ENCODE data around the gene KIAA0040. TPM values are rescaled to one million over a fixed set of nuclear protein-coding genes. Genes with fewer than 3 reads are reported as not detected.

Gene KIAA0040
- total RNA-seq, 6 donors from 2014 or later = 23.0 to 58.7 (median 36.1) TPM

- TF ChIP-seq POLR2AphosphoS5 (IDR thresholded peaks at IDR 0.05) (no peak), POLR2A (IDR thresholded peaks at IDR 0.05) (no peak), EP300 (IDR thresholded peaks at IDR 0.05) (no peak), CTCF (IDR thresholded peaks at IDR 0.05) (no peak)
- DNase-seq = no peak
- no peaks in the 10 kb centered on the region for H3K9me3 ChIP-seq
- H3K27ac ChIP-seq = peak overlapping the region in 1 of 4 donors; percentile 32
- H3K4me3 ChIP-seq = no peak overlapping the region
- peaks cover 35 to 94% (median 68%) of the 10 kb centered on the region in 4 donors for H3K36me3 ChIP-seq
- peaks cover 0 to 8% (median 2%) of the 10 kb centered on the region in 4 donors for H3K4me1 ChIP-seq
- no peak for ATAC-seq (ENCODE audit: low FRiP score in 2 of 2)
- no peaks in the 10 kb centered on the region for H3K27me3 ChIP-seq
- 71 to 81% methylated on average over 4 of the region's 4 CpGs for WGBS, 2 donors
Observed at GRCh38 chr1:175163702-175164101, 28.9 kb downstream of the KIAA0040 start.

- TF ChIP-seq EP300 (IDR thresholded peaks at IDR 0.05) (no peak), POLR2A (IDR thresholded peaks at IDR 0.05) (no peak), POLR2AphosphoS5 (IDR thresholded peaks at IDR 0.05) (no peak), CTCF (IDR thresholded peaks at IDR 0.05) (no peak)
- WGBS, 2 donors = 73 to 79% methylated on average over 4 of the region's 4 CpGs
- Histone ChIP-seq H3K9me3 (no peaks in the 10 kb centered on the region), H3K27me3 (no peaks in the 10 kb centered on the region), H3K27ac (peak overlapping the region in 1 of 4 donors; percentile 32), H3K4me1 (peaks cover 0 to 6% (median under 1%) of the 10 kb centered on the region in 4 donors), H3K36me3 (peaks cover 35 to 93% (median 70%) of the 10 kb centered on the region in 4 donors), H3K4me3 (no peak overlapping the region)
- no peak for ATAC-seq (ENCODE audit: low FRiP score in 2 of 2)
- no peak for DNase-seq
Observed at GRCh38 chr1:175162955-175163354, 29.6 kb downstream of the KIAA0040 start.

GRCh38 chr1:175158170-175158591 is 34.4 kb downstream of the KIAA0040 start:
- DNase-seq (no peak), ATAC-seq (ENCODE audit: low FRiP score in 2 of 2) (no peak)
- Histone ChIP-seq H3K4me1 (peaks cover 0 to 18% (median 0%) of the 10 kb centered on the region in 4 donors), H3K36me3 (peaks cover 15 to 52% (median 36%) of the 10 kb centered on the region in 4 donors), H3K4me3 (no peak overlapping the region), H3K27ac (peak overlapping the region in 1 of 4 donors; percentile 49), H3K27me3 (no peaks in the 10 kb centered on the region), H3K9me3 (no peaks in the 10 kb centered on the region)
- TF ChIP-seq POLR2AphosphoS5 (IDR thresholded peaks at IDR 0.05) (no peak), CTCF (IDR thresholded peaks at IDR 0.05) (no peak), POLR2A (IDR thresholded peaks at IDR 0.05) (no peak), EP300 (IDR thresholded peaks at IDR 0.05) (no peak)
- 81 to 90% methylated on average over 6 of the region's 6 CpGs for WGBS, 2 donors

GRCh38 chr1:175157200-175157599 is 35.4 kb downstream of the KIAA0040 start:
- TF ChIP-seq POLR2AphosphoS5 (IDR thresholded peaks at IDR 0.05) = no peak
- no peak for TF ChIP-seq EP300 (IDR thresholded peaks at IDR 0.05)
- no peak for TF ChIP-seq POLR2A (IDR thresholded peaks at IDR 0.05)
- no peak for TF ChIP-seq CTCF (IDR thresholded peaks at IDR 0.05)
- no peak for ATAC-seq (ENCODE audit: low FRiP score in 2 of 2)

GRCh38 chr1:175155936-175156335 is 36.6 kb downstream of the KIAA0040 start:
- WGBS, 2 donors = 67 to 81% methylated on average over 5 of the region's 5 CpGs
- peaks cover 0 to 21% (median 2%) of the 10 kb centered on the region in 4 donors for H3K4me1 ChIP-seq
- H3K36me3 ChIP-seq = peaks cover 15 to 29% (median 21%) of the 10 kb centered on the region in 4 donors
- no peak for TF ChIP-seq POLR2AphosphoS5 (IDR thresholded peaks at IDR 0.05)
- no peak for TF ChIP-seq CTCF (IDR thresholded peaks at IDR 0.05)
- no peak for TF ChIP-seq EP300 (IDR thresholded peaks at IDR 0.05)
- no peak for TF ChIP-seq POLR2A (IDR thresholded peaks at IDR 0.05)
- H3K9me3 ChIP-seq = no peaks in the 10 kb centered on the region
- no peaks in the 10 kb centered on the region for H3K27me3 ChIP-seq
- peak overlapping the region in 1 of 4 donors; percentile 6 for H3K27ac ChIP-seq
- no peak overlapping the region for H3K4me3 ChIP-seq
- DNase-seq (peak in 1 of 2 donors; percentile 33), ATAC-seq (ENCODE audit: low FRiP score in 2 of 2) (no peak)

More at GRCh38 chr1:175157200-175157599, 35.4 kb downstream of the KIAA0040 start:
- no peak for DNase-seq
- H3K4me1 ChIP-seq = peaks cover 0 to 16% (median under 1%) of the 10 kb centered on the region in 4 donors
- H3K9me3 ChIP-seq = no peaks in the 10 kb centered on the region
- no peaks in the 10 kb centered on the region for H3K27me3 ChIP-seq
- H3K36me3 ChIP-seq = peaks cover 15 to 42% (median 27%) of the 10 kb centered on the region in 4 donors
- H3K27ac ChIP-seq = no peak overlapping the region
- H3K4me3 ChIP-seq = no peak overlapping the region
- 81 to 100% methylated on average over 2 of the region's 2 CpGs for WGBS, 2 donors
